GM12878 (cell line): ENCODE results near the gene MITD1. TPM values are rescaled to one million over a fixed set of nuclear protein-coding genes. Genes with fewer than 3 reads are reported as not detected.
A peak's percentile ranks its signal among the peaks of the same experiment; 100 is the strongest.

Source experiments
- ATAC-seq: fragments of 200-7000 bp; cut with Tn5 transposase; 3 replicates; pipeline ENCODE4 v1.9.1; 2020; ENCODE audit warnings: mild to moderate bottlenecking, moderate library complexity
- BruUV-seq: library from RNA; stranded (reverse); fragments of 400-500 nt; replicated peaks from 2 replicates; lab custom pipeline; 2021; lab: Mats Ljungman, UMichigan
- CTCF ChIA-PET: fragments of 300-600 bp; sonication (Branson Sonifier 250); formaldehyde crosslinking; extraction: SDS; loops from one replicate; lab custom pipeline; 2021; ENCODE audit warnings: inconsistent platforms; lab: Yijun Ruan, JAX
- POLR2A ChIA-PET: fragments of 350-600 bp; formaldehyde crosslinking; extraction: SDS; loops from one replicate; lab custom pipeline; 2021; ENCODE audit warnings: inconsistent platforms; lab: Charles Lee
- RAD21 ChIA-PET: fragments of 300-600 bp; sonication (Branson Sonifier 250); formaldehyde crosslinking; loops from one replicate; lab custom pipeline; 2023; ENCODE audit warnings: antibody characterized with exemption; ENCODE audit not compliant: unreplicated experiment; lab: Charles Lee
- SMC1A ChIA-PET: fragments of 300-600 bp; sonication (Branson Sonifier 250); formaldehyde crosslinking; loops from one replicate; lab custom pipeline; 2023; ENCODE audit not compliant: unreplicated experiment, uncharacterized antibody; lab: Charles Lee
- DNase-seq: peaks from one replicate; pipeline ENCODE4 v3.0.0-alpha.2; 2011; ENCODE audit warnings: low read depth, low spot score
- FAIRE-seq: peaks from 3 replicates; lab custom pipeline; 2011; peaks lifted over from hg19 to GRCh38; lab: Jason Lieb, UNC
- H2AFZ ChIP-seq: 2 replicates; pipeline ENCODE4 v1.6.0; 2011; ENCODE audit warnings: low read depth, low read length, control low read depth; ENCODE audit not compliant: control insufficient read depth
- H3K27ac ChIP-seq: 2 replicates; pipeline ENCODE4 v1.5.1; 2011; ENCODE audit warnings: control low read depth; ENCODE audit not compliant: control insufficient read depth, insufficient read depth
- H3K27me3 ChIP-seq, 2 experiments: replicated peaks in 1 of 2; 2 replicates each; pipeline versions ENCODE4 v1.6.0 to v1.6.1; 2011; ENCODE audit warnings: low read length in 1 of 2; ENCODE audit not compliant: control insufficient read depth in 2 of 2, insufficient read depth in 2 of 2
- H3K36me3 ChIP-seq, 2 experiments: 2 replicates each; pipeline ENCODE4 v1.5.1; 2011; ENCODE audit warnings: low read length in 1 of 2; ENCODE audit not compliant: control insufficient read depth in 2 of 2, insufficient read depth in 2 of 2
- H3K4me1 ChIP-seq: 2 replicates; pipeline ENCODE4 v1.6.1; 2011; ENCODE audit warnings: mild to moderate bottlenecking, low read length, moderate library complexity, mixed read lengths; ENCODE audit not compliant: control insufficient read depth, insufficient read depth
- H3K4me2 ChIP-seq: 2 replicates; pipeline ENCODE4 v1.6.0; 2011; ENCODE audit warnings: control low read depth; ENCODE audit not compliant: control insufficient read depth, insufficient read depth
- H3K4me3 ChIP-seq: fragments of 200-600 bp; sonication (generic); 2 replicates; pipeline ENCODE4 v1.5.1; 2016
- H3K79me2 ChIP-seq: 2 replicates; pipeline ENCODE4 v1.6.0; 2011; ENCODE audit warnings: low read length; ENCODE audit not compliant: control insufficient read depth, insufficient read depth
- H3K9ac ChIP-seq: 2 replicates; pipeline ENCODE4 v1.8.0; 2011; ENCODE audit warnings: low read length, control low read depth, mixed read lengths; ENCODE audit not compliant: control insufficient read depth, insufficient read depth
- H3K9me3 ChIP-seq: replicated peaks from 3 replicates; pipeline ENCODE4 v1.5.1; 2011; ENCODE audit warnings: mild to moderate bottlenecking, low read length; ENCODE audit not compliant: control insufficient read depth, insufficient read depth
- H4K20me1 ChIP-seq: 2 replicates; pipeline ENCODE4 v1.6.0; 2011; ENCODE audit not compliant: control insufficient read depth, insufficient read depth
- ATF2 ChIP-seq: IDR thresholded peaks from 2 replicates; pipeline ENCODE4 v1.6.1; 2012; ENCODE audit warnings: low read length, inconsistent platforms
- BCL11A ChIP-seq: IDR thresholded peaks from 2 replicates; pipeline ENCODE4 v1.6.1; 2011; ENCODE audit warnings: low read depth, low read length
- CBX5 ChIP-seq: sonication (generic); IDR thresholded peaks from 2 replicates; pipeline ENCODE4 v1.6.1; 2016; ENCODE audit warnings: low read depth, moderate library complexity, mild to moderate bottlenecking, inconsistent platforms
- DPF2 ChIP-seq: fragments of 450-650 bp; IDR thresholded peaks from 2 replicates; pipeline ENCODE4 v1.6.1; 2017; ENCODE audit warnings: mild to moderate bottlenecking
- EED ChIP-seq: sonication (generic); IDR thresholded peaks from 2 replicates; pipeline ENCODE4 v1.6.1; 2016; ENCODE audit warnings: antibody characterized with exemption, low read depth
- ETV6 ChIP-seq, 2 experiments: fragments of 450-650 bp in 1 of 2; IDR thresholded peaks in 1 of 2; conservative IDR thresholded peaks in 1 of 2; 2 replicates each; pipeline ENCODE4 v1.6.1; 2014; ENCODE audit warnings: antibody characterized with exemption in 1 of 2, borderline replicate concordance in 1 of 2, low read depth in 1 of 2, mild to moderate bottlenecking in 1 of 2, moderate library complexity in 1 of 2
- IRF4 ChIP-seq: IDR thresholded peaks from 2 replicates; pipeline ENCODE4 v1.6.1; 2011; ENCODE audit warnings: low read depth, low read length
- JUNB ChIP-seq: IDR thresholded peaks from 2 replicates; pipeline ENCODE4 v1.6.1; 2016; ENCODE audit warnings: antibody characterized with exemption, mild to moderate bottlenecking
- KAT2A ChIP-seq: conservative IDR thresholded peaks from 2 replicates; pipeline ENCODE4 v1.6.1; 2011; ENCODE audit warnings: low read depth, low read length; ENCODE audit not compliant: control insufficient read depth
- KLF5 ChIP-seq: fragments of 450-650 bp; IDR thresholded peaks from 2 replicates; pipeline ENCODE4 v1.6.1; 2014; ENCODE audit warnings: mild to moderate bottlenecking; ENCODE audit not compliant: partially characterized antibody
- MTA2 ChIP-seq: fragments of 450-650 bp; IDR thresholded peaks from 2 replicates; pipeline ENCODE4 v1.6.1; 2016; ENCODE audit warnings: low read depth, mild to moderate bottlenecking, moderate library complexity
- NFIC ChIP-seq: IDR thresholded peaks from 2 replicates; pipeline ENCODE4 v1.6.1; 2012; ENCODE audit warnings: low read depth, mild to moderate bottlenecking, inconsistent platforms, low read length, moderate library complexity
- NR2F1 ChIP-seq: fragments of 450-650 bp; conservative IDR thresholded peaks from 2 replicates; pipeline ENCODE4 v1.6.1; 2017; ENCODE audit warnings: mild to moderate bottlenecking
- POU2F2 ChIP-seq: IDR thresholded peaks from 3 replicates; pipeline ENCODE4 v1.6.1; 2011; ENCODE audit warnings: low read depth, mild to moderate bottlenecking, low read length, borderline replicate concordance
- RUNX3 ChIP-seq: IDR thresholded peaks from 2 replicates; pipeline ENCODE4 v1.6.1; 2012; ENCODE audit warnings: low read length, inconsistent platforms
- SPI1 ChIP-seq: IDR thresholded peaks from 2 replicates; pipeline ENCODE4 v1.6.1; 2011; ENCODE audit warnings: low read depth, mild to moderate bottlenecking, low read length, moderate library complexity, borderline replicate concordance; ENCODE audit not compliant: insufficient read depth
- ZBED1 ChIP-seq: IDR thresholded peaks from 2 replicates; pipeline ENCODE4 v1.6.1; 2016; ENCODE audit warnings: borderline replicate concordance
- ZBTB40 ChIP-seq: fragments of 450-650 bp; IDR thresholded peaks from 2 replicates; pipeline ENCODE4 v1.6.1; 2016; ENCODE audit warnings: mild to moderate bottlenecking, moderate library complexity, borderline replicate concordance
- WGBS: methylation state at CpG from one replicate; pipeline ENCODE4 v1.1.6; 2016; ENCODE audit warnings: low lambda C conversion rate; ENCODE audit not compliant: insufficient replicate concordance, insufficient coverage; ENCODE audit errors: missing lambda C conversion rate; 5-methylcytosine and 5-hydroxymethylcytosine counted together
- in situ Hi-C: fragments of 300-500 bp; cut with MboI; formaldehyde crosslinking; loops from 9 replicates; pipeline ENCODE4 v1.14.3; 2018; ENCODE audit warnings: mixed read lengths
- intact Hi-C: fragments of 100-400 bp; cut with micrococcal nuclease; formaldehyde crosslinking; loops from one replicate; pipeline ENCODE4 v1.14.2; 2022; ENCODE audit not compliant: unreplicated experiment
- polyA plus RNA-seq, 11 experiments: library from polyadenylated mRNA; depleted of rRNA in 4 of 11; unstranded in 6 of 11; stranded (reverse) in 5 of 11; fragments of >200 nt; fragmentation: Nextera tagmentation in 4 of 11; fragmentation: Illumina TruSeq in 1 of 11; extraction: Ambion mirVana in 4 of 11; extraction: Trizol in 1 of 11; gene quantifications; 1 replicate in 1 of 11; 2 replicates in 10 of 11; pipeline versions ENCODE4 v1.2.1 to v1.2.3, GENCODE V29; 2011 to 2016; ENCODE audit warnings: inconsistent platforms in 2 of 11, missing spikeins in 2 of 11, low read depth in 1 of 11
- total RNA-seq, 4 experiments: library from RNA; depleted of rRNA in 3 of 4; stranded (reverse); fragments of >200 nt in 3 of 4; fragmentation: Illumina TruSeq in 1 of 4; extraction: Trizol in 1 of 4; gene quantifications; 2 replicates each; pipeline versions ENCODE4 v1.2.1 to v1.2.3, GENCODE V29; 2013 to 2021

The MITD1 gene
- total and polyA plus RNA-seq, 10 of the 15 experiments (the other 5 are each of a cell fraction or from before 2014, with no cell fraction given) = 33.0 to 116 (median 63.5) TPM

DNA sequence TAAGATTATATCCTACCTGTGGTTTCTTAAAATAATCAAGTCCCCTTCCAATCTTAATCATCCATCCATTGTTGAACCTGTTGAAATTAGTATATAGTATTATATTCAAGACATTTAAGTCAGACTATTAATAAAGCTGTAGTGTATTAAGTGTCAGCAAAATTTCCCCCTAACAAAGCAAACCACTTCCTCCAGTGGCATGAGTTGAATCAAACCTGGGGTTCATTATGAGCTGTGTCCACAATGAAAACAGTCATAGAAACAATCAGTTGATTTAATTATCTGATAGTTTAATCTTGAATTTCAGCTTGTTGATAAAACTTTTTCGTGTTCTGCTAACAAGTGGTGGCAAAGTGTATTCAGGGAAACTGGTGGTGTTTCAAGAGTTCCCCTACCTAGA, 11.3 kb downstream of the MITD1 start:
- Histone ChIP-seq H2AFZ (no peak overlapping the region), H3K9ac (no peak overlapping the region), H3K27me3 (no peaks in the 10 kb centered on the region), H3K4me3 (no peak overlapping the region), H3K36me3 (peaks cover 0 to 28% of the 10 kb centered on the region in 2 experiments; a peak in 2 of 4 replicates), H3K4me2 (no peak overlapping the region), H3K4me1 (no peaks in the 10 kb centered on the region), H3K79me2 (no peaks in the 10 kb centered on the region), H3K27ac (0 out of 2 replicates have a peak overlapping the region, but pooled peaks have one; percentile 18), H3K9me3 (no peaks in the 10 kb centered on the region), H4K20me1 (no peaks in the 10 kb centered on the region)
- ChIA-PET POLR2A (no interaction called here), SMC1A (interaction anchor here (0.9 to 2.5 kb wide), 6 partner anchors 8 to 328 kb away, joined by 3 to 16 read pairs (median 3); partner anchors contain the start of genes LIPT1 and TSGA10), CTCF (interaction anchor here (1.1 to 2.1 kb wide), 3 partner anchors 8 to 520 kb away, joined by 4 to 8 read pairs (median 6); partner anchors contain the start of genes MITD1 and MRPL30), RAD21 (no interaction called here)
- in situ Hi-C loops = no loop called here
- no TSS peak for BruUV-seq
- WGBS = 0% methylated on average over 1 of the region's 1 CpG
- ATAC-seq (peak; percentile 88), DNase-seq (no peak), FAIRE-seq (no peak)
- intact Hi-C loops = no loop called here
- TF ChIP-seq ZBED1 (no peak), KLF5 (no peak), NFIC (0 out of 2 replicates have a peak, but pooled peaks have one; percentile 57), KAT2A (no peak), BCL11A (peak; percentile 77), ZBTB40 (peak; percentile 23; the same call in 1 of the 2 replicates), RUNX3 (peak; percentile 87), POU2F2 (0 out of 3 replicates have a peak, but pooled peaks have one; percentile 5), DPF2 (peak; percentile 64; the same call in 1 of the 2 replicates), ATF2 (0 out of 2 replicates have a peak, but pooled peaks have one; percentile 39), NR2F1 (peak; percentile 36; the same call in 1 of the 2 replicates), IRF4 (peak; percentile 68; the same call in 1 of the 2 replicates), MTA2 (peak; percentile 86), ETV6 (conservative IDR thresholded peaks at IDR 0.05 in 1 of 2, IDR thresholded peaks at IDR 0.05 in 1 of 2; ENCODE audit: borderline replicate concordance in 1 of 2, low read depth in 1 of 2) (peak in 1 of 2 experiments; percentile 40; a peak in 1 of 4 replicates), JUNB (peak; percentile 84), EED (no peak), CBX5 (no peak), SPI1 (peak; percentile 47; the same call in 1 of the 2 replicates)
